Globus pallidus (tissue), 1 donor: Measurements from ENCODE around the gene NCOA1.
"Not testable (repeated sequence)": the region's sequence is repeated elsewhere in the genome, so short reads cannot be mapped to it uniquely, and the experiment has no call there.

ENCODE experiments used
- DNase-seq: peaks from one replicate; pipeline ENCODE4 v3.0.0-alpha.2; 2015; ENCODE audit warnings: low spot score

NCOA1 gene

DNA sequence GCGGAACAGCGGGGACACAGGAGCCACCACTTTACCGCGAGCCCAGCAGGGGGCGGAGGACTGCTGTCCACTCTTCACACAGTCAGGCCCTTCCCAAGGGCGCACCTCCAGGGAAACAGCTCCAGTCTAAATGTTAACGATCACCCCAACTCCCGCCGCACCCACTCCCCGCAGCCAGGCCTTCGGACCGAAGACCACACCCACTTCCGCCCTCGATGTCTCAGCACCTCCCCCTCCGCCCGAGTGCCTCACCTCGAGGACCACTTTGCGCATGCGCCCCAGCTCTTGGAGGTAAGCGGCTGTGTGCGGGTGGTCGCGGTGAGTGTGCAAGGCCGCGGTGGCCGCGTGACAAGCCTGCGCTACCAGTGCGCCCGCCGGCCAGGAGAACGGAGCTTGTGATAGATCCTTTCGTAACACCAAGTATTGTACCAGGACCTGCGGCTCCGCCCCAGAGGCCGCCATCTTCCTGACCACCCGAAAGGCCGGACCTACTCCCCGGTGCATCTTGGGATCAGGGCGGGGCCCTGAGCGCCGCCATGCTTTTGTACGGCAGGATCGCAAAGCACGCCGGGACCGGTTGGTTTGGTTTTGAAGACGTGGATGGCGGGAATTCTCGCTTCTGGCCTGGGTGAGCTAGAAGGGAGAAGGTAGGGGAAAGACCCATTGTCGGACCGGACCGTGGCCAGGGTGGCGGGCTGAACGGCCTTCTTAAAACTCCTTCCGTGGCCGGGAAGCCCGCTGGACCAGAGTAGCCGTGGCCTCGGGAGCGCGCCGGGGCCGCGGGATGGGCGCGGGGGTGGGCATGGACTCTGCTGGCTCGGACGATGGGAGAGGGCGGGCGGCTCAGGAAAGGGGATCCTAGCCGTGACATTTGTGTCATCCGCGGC, 302.1 kb downstream of the NCOA1 start, which contains the start of the genes CENPO and PTRHD1:
CENPO (plus strand) TSS at position 552 of the 887 bp plus-strand sequence. CDS start 495 bp downstream, outside the sequence.
PTRHD1 (minus strand) TSS at position 518 of the 887 bp plus-strand sequence; CDS start at position 504, 14 bp downstream.
- DNase-seq, result peak; percentile 96

DNA sequence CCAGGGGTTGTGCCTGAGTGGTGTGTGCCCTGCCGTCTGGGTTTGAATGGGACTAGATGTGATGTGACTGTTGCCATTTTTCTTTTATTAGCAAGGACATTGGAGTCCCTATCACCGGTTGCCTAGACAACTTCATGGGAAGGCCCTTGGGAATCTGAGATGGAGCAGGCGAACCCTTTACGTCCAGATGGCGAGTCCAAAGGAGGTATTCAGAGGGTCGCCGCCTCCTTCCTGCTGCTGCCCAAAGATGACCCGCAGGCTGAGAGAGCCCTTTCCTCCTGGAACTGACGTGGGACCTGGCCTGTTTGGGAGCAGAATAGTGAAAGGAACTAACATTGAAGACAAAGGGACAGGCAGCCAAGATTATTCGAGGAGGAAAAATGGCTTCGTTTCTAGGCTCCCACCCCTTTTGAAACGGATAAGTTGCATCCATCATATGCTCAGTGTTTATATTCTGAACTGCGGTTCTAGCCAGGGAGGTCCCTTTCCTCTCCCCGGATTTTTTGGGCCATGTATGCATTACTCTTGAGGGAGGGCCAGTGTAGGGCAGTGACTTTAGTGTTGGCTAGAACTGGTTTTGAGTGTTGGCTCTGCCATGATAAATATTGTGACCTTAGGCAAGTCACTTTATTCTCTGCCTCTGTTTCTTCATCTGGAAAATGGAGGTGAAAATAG, 302.8 kb downstream of the NCOA1 start:
- DNase-seq, result no peak

DNA sequence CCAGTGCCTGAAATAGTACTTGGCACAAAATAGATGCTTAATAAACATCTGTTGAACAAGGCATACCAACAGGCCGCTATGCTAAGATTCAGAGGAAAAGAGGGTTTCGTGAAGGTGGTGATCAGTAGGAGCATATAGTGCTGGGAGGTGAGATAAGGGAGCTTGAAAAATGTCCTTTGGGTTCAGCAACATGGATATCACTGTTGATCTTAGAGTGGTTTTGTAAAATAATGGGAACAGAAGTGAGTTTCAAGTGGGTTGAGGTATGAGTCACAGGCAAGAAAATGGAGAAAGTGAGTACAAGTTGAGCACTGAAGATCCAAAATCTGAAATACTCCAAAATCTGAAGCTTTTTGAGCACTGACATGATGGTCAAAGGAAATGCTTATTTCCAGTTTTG, 306.6 kb downstream of the NCOA1 start:
- DNase-seq, result no peak

DNA sequence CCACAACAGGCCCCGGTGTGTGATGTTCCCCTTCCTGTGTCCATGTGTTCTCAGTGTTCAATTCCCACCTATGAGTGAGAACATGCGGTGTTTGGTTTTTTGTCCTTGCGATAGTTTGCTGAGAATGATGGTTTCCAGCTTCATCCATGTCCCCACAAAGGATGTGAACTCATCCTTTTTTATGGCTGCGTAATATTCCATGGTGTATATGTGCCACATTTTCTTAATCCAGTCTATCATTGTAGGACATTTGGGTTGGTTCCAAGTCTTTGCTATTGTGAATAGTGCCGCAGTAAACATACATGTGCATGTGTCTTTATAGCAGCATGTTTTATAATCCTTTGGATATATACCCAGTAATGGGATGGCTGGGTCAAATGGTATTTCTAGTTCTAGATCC, 309.4 kb downstream of the NCOA1 start:
- DNase-seq, result not testable (repeated sequence)

DNA sequence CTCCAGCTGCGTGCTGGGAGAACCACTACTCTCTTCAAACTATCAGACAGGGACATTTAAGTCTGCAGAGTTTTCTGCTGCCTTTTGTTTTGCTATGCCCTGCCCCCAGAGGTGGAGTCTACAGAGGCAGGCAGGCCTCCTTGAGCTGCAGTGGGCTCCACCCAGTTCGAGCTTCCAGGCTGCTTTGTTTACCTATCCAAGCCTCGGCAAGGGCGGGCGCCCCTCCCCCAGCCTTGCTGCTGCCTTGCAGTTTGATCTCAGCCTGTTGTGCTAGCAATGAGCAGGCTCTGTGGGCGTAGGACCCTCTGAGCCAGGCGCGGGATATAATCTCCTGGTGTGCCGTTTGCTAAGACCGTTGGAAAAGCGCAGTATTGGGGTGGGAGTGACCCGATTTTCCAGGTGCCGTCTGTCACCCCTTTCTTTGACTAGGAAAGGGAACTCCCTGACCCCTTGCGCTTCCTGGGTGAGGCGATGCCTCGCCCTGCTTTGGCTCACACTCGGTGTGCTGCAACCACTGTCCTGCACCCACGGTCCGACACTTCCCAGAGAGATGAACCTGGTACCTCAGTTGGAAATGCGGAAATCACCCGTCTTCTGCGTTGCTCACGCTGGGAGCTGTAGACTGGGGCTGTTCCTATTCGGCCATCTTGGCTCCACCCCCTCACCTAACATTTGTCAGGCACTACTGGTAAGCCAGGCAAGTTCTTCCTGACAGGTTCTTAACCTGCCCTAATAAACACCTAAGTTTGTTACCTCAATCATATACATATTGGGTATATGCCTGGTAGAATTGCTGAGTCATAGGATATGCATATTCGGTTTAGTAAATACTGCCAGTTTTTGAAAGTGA, 315.0 kb downstream of the NCOA1 start:
- not testable (repeated sequence) for DNase-seq

DNA sequence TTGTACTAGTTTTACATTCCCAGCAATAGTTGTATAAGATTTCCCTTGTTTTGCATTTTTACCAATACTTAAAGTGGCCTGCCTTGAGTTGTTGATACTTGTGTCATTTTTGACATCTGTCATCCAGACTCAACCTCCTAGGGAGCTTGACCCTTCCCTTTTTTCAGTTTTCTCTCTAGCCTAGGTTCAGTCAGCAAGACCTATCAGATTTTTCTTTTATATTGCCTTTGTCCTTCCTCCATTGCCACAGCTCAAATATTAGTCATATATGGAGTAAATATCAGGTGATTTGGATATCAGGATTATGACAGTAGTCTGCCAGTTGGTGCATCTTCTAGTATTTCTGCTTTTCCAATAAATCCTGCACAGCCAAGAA, 315.6 kb downstream of the NCOA1 start:
- no peak for DNase-seq

DNA sequence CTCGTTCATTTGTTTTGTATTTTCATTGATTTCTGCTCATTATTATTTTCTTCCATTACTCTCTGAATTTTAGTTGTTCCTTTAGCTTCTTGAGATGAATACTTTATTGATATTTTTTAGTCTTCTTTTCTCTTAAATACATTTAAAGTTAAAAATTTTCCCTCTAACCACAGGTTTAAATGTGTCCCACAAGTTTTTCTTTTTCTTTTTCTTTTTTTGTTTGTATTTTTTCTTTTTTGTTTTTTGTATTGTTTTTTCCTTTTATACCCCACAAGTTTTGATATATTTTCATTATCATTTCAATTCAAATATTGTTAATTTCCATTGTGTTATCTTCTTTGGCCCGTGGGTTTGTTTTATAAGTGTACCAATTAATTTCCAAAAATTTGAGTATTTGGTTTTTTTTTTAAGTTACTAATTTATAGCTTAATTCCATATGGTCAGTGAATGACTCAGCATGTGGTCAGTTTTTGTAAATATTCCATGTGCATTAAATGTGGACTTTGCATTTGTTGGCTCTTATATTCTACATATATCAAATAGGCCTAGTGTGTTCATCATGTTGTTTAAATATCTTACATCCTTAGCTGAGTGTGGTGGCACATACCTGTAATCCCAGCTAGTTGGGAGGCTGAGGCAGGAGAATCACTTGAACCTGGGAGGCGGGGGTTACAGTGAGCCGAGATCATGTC, 318.4 kb downstream of the NCOA1 start:
- DNase-seq, result no peak

DNA sequence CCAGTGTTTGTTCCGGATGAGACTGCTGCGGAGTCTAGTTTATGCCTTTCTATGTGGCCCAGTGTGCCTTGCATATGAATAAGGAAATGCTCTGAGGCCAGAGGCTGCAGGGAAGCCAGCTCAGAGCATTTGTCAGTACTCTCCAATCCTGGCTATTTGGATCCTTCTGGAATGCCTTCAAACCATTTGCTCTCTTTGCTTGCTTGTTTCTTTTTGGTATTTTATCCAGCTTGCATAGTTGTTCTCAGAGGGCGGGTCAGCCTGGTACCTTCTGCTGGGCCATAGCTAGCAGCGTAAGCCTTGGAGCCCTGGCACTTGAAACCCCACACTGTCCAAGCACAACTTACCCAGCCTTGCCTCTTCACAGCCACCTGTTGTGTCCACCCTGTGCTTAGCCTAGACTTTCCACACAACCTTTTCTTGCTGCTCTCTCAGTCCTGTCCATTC, 322.7 kb downstream of the NCOA1 start:
- DNase-seq, result no peak

DNA sequence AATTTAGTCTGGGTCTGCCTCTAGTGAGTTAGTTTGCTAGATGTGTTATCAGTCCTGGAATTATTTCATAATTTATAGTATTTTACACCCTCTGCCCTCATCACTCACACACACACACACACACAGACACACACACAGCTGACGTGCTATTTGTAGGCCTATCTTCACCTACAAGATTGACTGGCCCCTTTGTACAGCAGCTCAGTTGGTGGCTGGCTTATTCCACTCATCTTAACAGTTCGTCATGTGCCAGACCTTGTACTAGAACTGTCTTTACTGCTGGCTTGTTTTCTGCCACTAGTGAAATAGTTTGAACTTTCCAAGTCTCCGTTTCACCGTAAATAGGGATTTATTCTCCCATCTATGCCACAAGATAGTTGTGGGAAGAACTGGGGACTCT, 323.5 kb downstream of the NCOA1 start:
- DNase-seq, result no peak

DNA sequence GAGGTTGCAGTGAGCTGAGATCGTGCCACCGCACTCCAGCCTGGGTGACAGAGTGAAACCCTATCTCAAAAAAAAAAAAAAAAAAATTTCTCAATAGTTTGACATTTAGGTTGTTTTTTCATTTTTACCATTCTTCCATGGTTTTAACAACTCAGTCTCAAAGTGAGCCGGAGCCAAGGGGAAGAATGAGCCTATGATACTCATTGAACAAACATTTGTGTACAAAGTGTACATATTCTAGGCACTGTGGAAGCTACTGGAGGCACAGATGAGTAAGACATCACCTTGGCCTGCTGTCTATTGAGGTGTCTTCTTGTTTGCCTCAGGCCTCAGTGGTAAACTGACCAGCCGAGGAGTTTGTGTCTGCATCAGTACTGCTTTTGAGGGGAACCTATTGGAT, 324.1 kb downstream of the NCOA1 start:
- no peak for DNase-seq

DNA sequence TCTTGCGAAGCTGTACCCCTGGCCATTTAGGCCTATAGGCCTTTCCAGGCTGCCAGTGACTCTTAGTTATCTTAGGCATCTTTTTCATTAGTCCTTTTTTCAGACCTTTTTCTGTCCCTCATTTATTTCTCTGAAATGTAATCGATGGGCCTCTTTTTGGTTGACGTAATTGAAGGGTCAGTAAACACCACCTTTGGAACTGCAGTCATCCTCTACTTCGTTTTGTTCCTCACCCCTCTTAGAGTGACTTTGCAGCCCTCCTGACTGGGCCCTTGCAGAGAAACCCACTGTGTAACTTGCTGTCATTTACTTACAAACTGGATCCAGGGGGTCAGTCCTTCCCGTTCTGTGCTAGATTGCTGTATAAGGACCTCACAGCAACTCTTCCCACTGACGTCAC, 325.4 kb downstream of the NCOA1 start:
- DNase-seq, result no peak

DNA sequence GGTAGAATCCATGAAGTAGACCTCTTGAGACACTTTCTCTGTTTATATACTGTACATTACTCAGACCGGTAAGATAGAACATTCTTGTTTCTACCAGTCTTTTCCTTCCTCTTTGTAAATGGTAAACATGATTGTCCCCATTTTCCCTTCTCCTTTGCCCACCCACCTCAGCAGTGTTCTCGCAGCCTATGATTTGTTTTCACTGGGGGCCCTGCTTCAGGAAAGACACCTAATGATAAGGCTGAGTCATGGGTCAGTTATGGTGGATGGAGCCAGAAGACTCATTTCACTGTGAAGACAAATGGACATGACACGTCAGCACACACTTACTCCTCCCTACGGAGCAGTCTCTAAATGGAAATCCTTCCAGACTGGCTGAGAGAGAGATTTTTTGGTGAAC, 325.8 kb downstream of the NCOA1 start:
- DNase-seq, result no peak

DNA sequence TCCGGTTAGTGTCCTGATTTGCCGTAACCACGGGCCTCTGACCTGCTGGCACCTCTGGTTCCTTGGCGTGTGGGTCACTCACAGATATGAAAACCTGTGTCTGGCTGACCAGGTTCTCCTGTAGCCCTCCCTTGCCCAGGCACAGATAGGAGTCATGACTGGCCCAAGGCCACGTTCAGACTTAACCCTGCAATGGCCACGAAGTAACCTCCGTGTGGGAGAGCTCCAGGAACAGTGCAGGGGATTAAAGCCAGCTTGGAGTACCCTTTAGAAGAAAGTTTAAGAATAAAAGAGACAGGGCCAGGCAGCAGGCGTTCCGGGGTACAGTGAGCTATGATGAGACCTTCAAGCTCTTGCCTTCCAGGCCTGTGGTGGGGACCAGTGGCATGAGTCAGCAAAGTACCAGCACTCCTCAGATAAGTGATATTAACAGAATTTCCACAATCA, 327.7 kb downstream of the NCOA1 start:
- no peak for DNase-seq

DNA sequence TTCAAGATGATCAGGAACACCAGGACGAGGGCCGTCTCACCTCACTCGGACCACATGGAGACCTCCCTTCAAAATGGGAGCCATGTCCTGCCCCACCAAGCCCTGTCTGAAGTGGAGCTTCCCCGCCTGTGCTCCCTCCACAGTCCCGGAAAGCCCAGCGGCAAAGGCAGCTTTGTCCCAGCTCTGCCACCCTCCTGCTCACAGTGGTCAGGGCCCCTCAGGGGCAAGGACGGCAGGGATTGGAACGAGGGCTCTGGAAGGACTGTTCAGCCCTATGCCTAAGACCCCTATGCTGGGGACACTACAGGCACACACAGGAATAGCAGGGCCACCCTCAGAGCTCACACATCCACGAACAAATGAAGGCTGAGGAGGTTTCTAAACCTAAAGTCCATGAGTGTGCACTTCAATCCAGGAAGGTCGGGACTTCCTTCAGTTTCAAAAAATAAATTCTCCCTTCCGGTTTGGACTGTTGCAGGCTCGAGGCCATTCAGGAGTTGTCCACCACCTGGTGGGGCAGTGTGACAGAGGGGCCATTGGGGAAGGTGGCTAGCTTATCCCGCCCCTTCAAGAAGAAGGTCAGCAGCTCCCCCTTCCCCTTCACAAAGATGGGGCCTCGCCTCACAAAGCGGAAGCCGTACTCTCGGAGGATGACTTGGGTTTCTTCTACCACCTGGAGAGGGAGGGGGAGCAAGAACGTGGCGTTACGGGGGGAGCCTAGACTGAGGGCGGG, 328.6 kb downstream of the NCOA1 start:
- DNase-seq, result no peak

DNA sequence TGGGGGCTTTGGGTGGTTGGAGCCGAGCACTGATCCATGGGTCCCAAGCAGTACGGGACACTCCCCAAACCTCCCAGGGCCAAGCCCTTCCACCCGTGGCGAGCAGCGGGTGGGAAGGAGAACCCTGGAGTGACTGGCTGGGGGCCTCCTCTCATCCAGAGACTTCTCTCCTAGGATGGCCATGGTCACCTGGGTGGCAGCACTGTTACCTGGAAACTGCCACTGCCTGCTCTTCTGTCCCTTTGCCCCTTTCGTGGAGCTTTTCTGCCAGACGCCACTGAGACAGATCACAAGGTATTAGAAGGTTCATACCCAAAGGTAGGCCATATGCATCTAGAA, 329.1 kb downstream of the NCOA1 start:
- DNase-seq, result no peak
